HG02870 (cell line): ENCODE results near the gene PLN.

ENCODE experiments used
- ATAC-seq: cut with Tn5 transposase; IDR thresholded peaks from one replicate; pipeline ENCODE4 v1.9.1; 2021; ENCODE audit warnings: mild to moderate bottlenecking, moderate library complexity; ENCODE audit not compliant: unreplicated experiment

Gene PLN

DNA sequence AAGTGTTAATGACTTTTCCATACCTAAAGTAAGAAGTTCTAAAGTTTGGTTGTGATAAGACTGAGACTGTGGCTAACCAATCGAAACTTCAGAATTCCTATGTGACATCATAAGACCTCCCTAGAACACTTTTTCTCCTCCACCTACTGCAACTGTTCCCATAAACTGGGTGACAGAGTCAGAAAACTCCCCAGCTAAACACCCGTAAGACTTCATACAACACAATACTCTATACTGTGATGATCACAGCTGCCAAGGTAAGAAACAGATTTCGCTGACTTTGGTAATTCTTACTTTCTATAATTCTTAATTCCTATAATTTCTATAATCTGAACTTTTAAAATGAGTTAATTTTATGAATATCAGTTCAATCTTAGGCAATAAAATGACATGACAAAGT, at the start of gene PLN:
TSS of gene PLN (plus strand) at position 161 of the 400 bp plus-strand sequence. CDS start 10,626 bp downstream, outside the sequence.
- no peak for ATAC-seq

DNA sequence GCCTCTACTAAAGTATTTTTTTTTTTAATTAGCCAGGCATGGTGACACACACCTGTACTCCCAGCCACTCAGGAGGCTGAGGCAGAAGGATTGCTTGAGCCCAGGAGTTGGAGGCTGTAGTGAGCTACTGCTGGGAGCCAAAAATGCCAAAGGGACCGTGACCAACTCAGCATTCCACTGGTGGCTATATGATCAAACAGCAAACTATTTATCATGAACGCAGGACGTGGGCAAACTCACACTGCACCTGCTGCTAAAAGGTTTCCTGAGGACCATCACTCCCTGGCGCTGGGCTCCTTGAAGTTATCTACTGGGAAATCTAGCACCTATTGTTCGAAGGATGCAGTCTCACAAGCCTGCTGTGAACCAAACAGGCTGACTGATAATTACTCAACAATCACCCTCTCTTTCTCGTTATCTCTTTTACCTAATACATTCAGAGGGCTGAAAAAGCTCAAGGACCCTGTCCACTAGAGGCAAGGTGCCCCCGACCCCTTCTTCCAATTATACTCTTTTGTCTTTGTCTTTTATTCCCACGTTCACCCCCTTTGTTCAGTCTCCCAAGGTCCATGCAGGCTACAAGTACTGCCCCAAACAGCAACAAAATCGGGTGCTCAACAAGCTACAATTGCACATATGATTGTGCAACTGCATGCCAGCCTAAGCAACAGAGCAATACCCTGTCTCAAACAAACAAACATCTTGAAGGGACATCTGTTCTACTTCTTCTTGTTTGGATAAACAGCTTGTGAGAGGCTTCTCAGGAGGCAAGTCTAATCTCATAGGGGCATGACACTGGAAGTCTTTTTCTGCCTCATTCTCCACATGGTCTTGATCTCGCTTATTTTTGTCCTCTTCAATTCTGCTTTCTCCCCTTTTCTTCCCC, 47.7 kb upstream of the PLN start:
- ATAC-seq, result no peak

DNA sequence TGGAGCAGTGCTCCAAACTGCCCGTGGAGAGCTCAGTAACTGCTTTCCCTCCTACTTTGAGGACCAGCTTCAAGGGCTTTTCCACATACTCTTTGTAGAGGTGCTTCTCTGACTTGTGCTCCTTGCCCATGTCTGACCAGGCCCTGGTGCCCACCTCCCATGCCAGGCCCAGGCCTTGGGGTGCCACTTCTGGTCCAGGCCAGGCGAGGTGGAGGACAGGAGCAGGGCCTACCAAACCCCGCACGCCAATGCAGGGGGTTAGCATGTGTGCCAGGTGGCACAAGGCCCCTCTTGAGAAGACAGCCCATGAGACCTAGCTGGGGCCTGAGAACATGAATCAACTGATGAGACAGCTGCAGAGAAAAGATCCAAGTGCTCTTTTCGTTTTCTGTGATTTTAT, 47.0 kb upstream of the PLN start:
- no peak for ATAC-seq

DNA sequence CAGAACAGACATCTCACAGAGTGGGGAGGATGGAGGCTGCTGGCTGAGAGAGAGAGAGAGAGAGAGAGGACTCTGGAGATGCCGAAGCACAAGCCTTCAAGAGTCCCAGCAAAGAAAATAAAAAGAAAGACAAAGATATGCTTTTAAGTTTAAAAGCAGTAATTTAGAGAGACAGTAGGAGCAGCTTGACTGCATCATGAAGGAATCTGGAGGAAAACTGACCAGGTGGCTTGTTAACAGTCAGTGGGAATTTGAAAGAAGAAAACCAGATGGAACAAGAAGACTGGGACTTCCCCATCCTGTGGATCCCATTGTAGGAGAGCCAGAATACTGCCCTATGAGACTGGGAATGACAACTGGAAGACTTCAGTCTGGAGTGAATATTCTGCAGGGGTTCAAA, 46.3 kb upstream of the PLN start:
- no peak for ATAC-seq

DNA sequence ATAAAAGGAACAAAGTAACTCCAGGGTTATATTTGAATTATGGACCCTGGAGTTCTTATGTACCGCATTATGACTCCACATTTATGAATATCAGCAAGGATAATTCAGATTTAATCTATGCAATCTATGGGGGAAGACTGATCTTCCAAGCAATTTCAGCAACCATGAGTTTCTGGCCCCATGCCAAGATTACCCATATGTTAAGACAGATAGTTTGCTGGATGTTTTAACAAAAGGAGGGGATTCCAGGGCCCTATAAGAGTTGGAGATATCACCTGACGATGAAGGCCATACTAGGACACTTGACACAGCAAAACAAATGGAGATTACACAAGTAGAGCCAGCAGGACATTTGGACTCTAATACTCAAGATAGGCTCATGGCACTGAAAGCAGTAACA, 45.9 kb upstream of the PLN start:
- ATAC-seq, result no peak

DNA sequence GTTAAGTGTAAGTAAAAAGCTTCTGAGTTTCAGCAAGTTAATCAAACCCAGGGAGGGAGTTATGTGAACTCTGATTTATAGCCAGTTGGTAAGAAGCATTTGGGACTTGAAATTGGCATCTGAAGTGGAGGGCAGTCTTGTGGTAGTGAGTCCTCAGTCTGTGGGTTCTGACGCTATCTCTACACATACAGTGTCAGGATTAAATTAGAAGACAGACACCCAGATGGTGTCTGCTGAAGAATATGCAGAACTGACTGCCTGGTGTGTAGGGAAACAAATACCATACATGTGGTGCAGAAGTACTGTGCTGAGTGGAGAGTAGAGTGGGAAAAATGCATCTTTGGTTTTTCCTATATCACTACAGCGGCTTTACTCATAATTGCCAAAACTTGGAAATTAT, 43.5 kb upstream of the PLN start:
- no peak for ATAC-seq

DNA sequence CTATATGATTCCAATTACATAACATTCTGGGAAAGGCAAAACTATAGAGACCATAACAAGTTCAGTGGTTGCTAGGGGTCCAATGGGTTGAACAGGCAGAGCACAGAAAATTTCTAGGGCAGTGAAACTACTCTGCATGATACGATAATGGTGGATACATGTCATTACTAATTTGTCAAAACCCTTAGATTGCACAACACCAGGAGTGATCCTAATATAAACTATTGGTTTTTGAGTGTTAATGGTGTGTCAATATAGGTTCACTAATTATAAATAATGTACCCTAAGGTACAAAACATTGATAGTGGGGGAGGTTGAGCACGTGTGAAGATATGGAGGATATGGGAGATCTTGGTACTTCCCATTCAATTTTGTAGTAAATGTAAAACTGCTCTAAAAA, 42.4 kb upstream of the PLN start:
- ATAC-seq, result no peak

DNA sequence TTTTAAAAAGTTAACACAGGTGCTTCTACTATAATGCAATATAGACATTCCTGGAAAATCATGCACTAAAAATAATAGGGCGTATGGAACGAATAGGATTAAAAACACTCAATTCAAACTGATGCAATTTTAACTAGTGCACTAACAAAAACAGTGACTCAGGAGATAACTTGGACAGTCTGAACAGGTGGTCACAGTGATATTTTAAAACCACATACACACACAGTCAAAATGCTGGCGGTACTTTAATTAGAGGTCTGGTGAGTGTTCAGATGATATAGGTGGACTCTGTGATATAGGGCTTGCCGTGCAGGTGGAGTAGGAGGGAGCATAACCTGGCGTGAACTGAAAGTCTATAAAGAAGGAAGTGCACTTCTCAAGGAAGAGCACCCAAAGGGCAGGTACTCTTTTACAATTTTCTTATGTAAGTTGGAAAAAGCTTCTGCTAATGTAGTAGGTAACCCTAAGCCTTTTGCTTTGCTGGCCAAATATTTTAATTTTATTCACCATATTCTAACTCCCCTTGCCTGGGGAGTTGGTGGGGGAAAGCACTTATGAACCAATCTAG, 41.9 kb upstream of the PLN start:
- ATAC-seq, result no peak

DNA sequence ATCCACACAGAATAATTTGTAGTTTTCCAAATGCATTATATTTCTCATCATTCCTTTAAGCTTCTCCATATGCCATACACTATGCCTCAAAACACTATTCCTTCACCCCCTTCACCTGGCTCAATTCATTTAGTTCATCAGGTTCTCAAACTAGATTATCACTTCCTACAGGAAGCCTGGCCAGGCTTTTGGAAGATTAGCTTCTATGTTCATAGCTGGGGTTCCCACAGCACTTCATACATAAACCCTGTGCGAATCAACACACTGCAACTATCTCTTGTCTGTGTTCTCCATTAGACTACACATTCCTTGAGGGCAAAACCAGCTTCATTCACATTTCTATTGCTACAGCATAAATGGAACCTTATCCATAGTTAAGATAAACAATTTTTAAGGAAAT, 40.5 kb upstream of the PLN start:
- no peak for ATAC-seq

DNA sequence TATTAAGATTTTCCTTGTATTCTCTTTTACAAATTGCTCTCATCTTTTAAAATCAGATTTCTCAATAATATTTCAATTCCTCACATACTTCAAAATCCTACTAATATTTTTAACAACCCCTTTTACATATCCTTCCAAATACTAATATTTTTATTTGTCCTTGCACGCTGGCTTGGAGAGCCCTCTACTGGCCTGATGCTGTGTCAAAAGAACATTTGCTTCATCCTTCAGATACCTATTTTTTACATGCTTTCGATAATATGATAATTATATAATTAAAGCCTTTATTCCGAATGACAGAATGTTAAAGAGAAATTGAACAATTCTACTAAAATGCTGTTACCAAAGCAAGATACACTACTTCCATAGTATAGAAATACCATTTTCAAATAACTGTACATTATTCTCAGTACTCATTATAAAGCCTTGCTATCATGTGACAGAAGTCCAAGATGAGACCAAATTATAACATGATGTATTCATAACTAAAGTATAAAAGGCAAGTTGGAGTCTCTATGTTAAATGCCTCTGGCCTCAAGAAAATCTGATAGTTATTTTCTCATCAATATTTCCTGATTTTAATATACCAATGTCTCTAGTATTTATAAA, 39.0 kb upstream of the PLN start:
- ATAC-seq, result no peak

DNA sequence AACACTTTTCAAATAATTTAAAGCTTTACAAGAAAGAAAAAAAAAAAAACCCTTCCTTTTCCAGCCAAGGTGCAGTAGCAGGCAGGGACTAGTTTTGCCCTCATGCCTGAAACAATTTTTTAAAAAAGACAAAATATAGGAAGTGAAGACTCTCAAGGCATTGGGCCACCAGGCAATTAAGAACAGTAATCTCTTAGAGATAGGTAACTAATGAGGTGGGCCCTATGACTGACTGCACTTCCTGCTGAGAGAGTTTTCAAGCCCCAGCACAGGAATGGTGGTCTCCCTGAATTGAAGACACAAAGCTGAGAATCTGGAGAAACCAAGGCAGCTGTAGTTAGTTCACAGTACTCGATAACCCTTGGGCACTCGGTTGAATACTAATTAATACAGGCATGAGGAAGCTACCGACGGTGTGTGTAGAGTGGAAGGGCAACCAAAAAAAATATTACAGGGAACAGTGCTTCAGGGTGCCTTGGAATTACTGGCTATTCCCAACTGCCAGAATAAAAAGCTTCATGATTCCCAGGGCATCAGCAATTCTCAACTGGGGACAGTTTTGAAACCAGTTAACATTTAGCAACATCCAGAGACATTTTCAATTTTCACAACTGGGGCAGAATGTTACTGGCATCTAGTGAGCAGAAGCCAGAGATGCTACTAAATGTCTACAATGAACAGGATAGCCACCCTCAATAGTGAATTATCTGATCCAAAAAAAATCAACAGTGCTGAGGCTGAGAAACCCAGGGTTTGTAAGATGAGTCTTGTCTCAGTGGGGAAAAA, 36.0 kb upstream of the PLN start:
- ATAC-seq, result no peak

DNA sequence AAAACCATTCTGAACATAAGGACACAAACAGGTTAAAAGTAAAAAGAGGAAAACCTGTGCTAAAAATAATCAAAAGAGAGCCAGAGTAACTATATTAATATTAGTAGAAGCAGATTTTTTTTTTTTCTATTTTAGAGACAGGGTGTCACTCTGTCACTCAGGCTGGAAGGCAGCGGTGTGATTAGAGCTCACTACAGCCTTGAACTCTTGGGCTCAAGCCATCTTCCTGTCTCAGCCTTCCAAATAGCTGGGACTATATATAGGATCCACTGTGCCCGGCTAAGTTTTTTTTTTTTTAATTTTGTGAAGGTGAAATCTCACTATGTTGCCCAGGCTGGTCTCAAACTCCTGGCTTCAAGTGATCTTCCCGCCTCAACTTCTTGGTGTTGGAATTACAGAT, 33.4 kb upstream of the PLN start:
- ATAC-seq, result no peak

DNA sequence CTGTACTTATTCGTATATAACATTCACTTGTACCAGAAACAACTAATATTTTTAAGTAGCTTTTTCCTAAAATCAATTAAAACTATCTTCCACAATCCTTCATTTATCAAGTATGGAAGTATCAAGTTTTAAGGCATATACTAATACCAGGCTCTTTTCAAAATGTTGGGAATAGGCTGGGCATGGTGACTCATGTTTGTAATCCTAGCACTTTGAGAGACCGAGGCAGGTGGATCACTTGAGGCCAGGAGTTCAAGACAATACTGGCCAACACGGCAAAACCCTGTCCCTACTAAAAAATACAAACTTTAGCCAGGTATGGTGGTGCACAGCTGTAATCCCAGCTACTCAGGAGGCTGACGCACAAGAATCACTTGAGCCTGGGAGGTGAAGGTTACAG, 25.7 kb upstream of the PLN start:
- ATAC-seq, result no peak

DNA sequence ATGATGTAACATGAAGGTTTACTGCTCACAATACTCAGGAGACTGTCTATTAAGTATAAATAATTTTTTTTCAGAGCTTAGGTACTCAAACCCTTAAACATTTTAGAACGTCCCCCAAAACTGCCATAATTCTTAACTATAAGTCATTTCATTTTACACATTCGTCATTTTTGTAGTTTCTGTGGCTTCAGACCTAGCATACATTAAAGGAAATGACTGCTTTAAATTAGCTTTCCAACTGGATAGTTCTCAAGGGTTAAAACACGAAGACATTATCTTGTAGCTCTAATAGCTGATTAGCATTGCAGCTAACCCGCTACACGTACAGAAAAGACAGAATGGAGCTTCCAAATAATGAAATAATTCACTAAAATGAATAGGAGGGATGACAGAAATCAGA, 24.9 kb upstream of the PLN start:
- ATAC-seq, result peak; percentile 78

DNA sequence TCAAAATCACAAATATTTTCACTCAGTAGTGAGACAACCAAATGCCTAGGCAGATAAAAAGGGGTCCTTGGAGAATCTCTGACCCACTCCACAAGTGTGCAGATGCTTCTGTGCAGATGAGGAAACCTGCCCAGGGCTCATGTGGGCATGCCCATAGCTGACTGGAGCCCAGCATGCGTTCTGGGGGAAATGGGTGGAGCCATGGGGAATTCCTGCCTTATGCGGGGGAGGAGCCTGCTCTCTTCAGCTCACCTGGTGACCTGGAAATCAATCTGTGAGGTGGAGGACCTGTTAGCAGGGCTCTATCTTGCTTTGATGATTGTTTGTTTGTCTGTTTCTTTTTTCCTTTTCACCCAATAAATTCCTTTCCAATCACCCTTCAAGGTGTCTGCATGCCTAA, 23.4 kb upstream of the PLN start:
- ATAC-seq, result no peak

DNA sequence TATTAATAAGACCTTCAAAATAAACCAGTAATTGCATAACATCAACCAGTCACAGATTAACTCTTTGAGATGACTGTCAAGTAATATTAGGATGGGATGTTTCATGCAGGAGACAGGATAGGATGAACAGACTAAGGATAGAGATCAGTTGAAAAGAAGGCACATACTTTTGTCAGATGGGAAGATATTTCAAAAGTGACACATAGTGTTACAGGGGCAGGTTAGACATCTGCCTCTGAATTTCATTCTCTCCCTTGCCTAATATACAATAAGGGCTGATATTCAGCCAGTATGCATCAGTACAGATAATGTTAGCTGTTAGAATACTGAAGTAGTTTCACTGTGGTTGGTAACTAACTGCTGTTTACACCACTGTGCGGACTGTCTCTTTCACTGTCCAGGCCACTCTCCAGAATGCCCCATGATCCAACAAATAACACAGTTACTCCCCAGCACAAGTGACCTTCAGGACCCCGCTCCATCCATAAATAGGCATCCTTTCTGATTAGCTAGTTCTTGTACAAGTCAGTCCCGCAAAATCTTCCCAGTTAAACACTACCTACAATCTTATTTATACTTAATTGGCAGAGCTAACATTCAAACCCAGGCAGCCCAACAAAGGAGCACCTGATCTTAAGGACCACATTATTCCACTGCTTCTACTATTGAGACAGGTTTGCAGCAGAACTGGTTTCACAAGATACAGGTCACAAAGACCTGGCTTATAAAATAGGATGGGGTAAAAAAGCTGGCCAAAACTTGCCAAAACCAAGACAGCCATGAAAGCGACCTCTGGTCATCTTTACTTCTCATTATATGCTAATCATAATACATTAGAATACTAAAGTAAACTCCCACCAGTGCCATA, 21.9 kb upstream of the PLN start:
- ATAC-seq, result no peak

DNA sequence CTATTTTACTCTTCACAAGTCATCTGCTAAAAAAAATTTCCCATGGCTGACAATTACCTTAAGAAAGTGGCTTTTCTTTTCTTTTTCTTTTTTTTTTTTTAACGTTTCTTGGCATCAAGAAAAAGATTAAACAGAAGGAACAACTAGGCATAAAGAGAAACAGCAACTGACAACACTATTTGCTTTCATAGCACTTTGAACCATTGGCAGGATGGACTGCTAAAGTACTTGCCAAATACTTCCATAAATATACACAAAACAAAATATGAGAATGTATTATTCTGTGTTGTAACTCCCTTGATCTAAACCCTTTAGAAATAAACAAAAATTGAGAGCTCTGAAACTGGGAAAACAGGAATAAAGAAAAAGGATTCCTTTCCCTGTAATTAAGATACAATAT, 20.0 kb upstream of the PLN start:
- ATAC-seq, result no peak

DNA sequence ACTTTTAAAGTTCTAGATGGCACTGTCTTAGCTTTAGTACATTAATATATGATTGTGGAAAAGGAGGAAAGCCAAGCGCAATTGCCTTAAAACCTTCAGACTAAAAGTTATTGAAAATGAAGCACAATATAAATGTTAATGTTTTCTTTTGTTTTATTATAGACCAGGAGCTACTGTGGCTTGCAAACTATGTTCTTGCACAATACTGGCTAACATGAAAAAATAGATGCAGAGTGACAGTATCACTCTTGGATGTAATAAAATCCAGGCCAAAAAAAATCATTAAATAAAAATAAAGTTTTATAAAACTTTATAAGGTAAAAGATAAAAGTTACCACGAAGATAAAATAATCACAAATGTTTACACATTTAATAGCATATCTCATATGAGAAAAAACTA, 18.3 kb upstream of the PLN start:
- no peak for ATAC-seq

DNA sequence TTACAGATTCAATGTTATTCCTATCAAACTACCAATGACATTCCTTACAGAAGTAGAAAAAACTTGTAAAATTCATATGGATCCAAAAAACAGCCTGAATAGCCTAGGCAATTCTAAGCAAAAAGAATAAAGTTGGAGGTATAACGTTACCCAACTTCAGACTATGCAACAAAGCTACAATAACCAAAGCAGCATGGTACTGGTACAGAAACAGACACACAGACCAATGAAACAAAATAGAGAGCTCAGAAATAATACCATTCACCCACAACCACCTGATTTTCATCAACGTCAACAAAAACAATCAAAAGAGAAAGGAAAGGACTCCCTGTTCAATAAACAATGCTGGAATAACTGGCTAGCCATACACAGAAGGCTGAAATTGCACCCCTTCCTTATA, 17.2 kb upstream of the PLN start:
- ATAC-seq, result no peak

DNA sequence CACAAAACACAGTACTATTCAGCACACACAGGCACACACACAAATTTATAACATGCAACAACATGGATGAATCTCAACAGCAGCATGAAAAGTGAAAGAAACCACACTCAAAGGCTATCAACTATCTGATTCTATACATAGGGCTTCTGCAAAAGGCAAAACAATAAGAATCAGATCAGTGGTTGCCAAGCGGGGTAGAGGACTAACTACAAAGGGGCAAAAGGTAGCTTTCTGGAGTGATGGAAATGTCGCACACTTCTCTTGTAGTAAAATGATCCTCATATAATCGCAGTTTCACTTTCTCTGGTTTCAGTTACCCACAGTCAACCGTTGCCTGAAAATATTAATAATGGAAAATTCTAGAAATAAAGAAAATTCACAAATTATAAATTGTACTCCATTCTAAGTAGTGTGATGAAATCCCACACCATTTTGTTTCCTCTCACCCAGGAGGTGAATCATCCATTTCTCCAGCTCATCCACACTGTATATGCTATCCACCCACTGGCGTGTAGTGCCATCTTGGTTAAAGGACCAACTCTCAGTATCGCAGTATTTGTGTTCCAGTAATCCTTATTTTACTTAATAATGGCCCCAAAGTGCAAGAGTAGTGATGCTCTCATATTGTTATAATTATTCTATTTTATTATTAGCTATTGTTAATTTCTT, 12.8 kb upstream of the PLN start:
- ATAC-seq, result no peak
